AG04450 (cell line): ENCODE results near the gene ICAM4. TPM values are rescaled to one million over a fixed set of nuclear protein-coding genes. Genes with fewer than 3 reads are reported as not detected.

Source experiments
- CTCF ChIA-PET: fragments of 300-600, 350-600 bp; formaldehyde crosslinking; extraction: SDS; loops from one replicate; lab custom pipeline; 2022; ENCODE audit warnings: antibody characterized with exemption, inconsistent platforms; lab: Charles Lee
- POLR2A ChIA-PET: fragments of 350-600 bp; formaldehyde crosslinking; extraction: SDS; loops from one replicate; lab custom pipeline; 2021; ENCODE audit warnings: antibody characterized with exemption, inconsistent platforms; lab: Yijun Ruan, JAX
- DNase-seq: peaks from one replicate; pipeline ENCODE4 v3.0.0-alpha.2; 2011; ENCODE audit warnings: low read depth, low spot score
- H3K27ac ChIP-seq: one replicate; pipeline ENCODE4 v1.5.1; 2012; ENCODE audit warnings: low read depth, low read length, control low read depth
- H3K27me3 ChIP-seq: one replicate; pipeline ENCODE4 v1.6.0; 2012; ENCODE audit warnings: low read length; ENCODE audit not compliant: control insufficient read depth, insufficient read depth
- H3K4me3 ChIP-seq: 2 replicates; pipeline ENCODE4 v1.5.1; 2011; ENCODE audit warnings: mild to moderate bottlenecking, low read depth, low read length, control low read depth
- H3K9me3 ChIP-seq: 2 replicates; pipeline ENCODE4 v1.5.1; 2012; ENCODE audit warnings: low read length; ENCODE audit not compliant: control insufficient read depth, insufficient read depth
- polyA plus RNA-seq: library from polyadenylated mRNA; depleted of rRNA; stranded (reverse); fragments of >200 nt; gene quantifications from 2 replicates; pipeline ENCODE4 v1.2.3, GENCODE V29; 2011
- TF ChIP-seq, protein P1 (sequence below): IDR thresholded peaks from 2 replicates; pipeline ENCODE4 v1.5.1; 2011; ENCODE audit warnings: low read depth, low read length, control low read depth, inconsistent platforms

Gene ICAM4
- polyA plus RNA-seq, 1 experiment = 2.5 TPM

DNA sequence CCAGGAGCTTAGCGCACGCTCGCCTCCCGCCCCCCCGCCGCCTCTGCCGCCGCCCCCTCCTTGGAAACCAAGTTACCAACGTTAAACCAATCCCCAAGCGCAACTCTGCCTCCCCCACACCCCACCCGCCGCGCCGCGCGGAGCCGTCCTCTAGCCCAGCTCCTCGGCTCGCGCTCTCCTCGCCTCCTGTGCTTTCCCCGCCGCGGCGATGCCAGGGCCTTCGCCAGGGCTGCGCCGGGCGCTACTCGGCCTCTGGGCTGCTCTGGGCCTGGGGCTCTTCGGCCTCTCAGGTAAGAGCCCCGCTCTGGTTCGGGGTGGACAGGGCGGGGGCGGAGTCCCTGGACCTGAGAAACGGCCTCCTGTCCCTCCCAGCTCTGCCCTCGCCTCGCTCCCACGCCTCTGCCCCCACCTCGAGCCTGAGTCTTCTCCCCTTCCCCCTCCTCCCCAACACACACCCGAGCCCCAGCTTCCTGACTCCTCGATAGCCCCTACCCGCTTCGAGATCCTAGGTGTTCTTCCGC is 3.1 kb downstream of the ICAM4 start, which contains the start of gene ICAM5:
Gene ICAM5, plus strand, starts transcription at position 117 of the 521 bp plus-strand sequence. Its CDS starts 92 bp downstream, at position 209.
- ChIA-PET POLR2A (interaction anchor here (0.5 to 4.1 kb wide), 9 partner anchors 9 to 862 kb away, joined by 3 to 25 read pairs (median 5); partner anchors contain the start of genes ICAM1 and RAVER1), CTCF (interaction anchor here (0.7 to 1.8 kb wide), 3 partner anchors 12 to 101 kb away, joined by 3 to 4 read pairs (median 3); no protein-coding TSS in a partner anchor)
- Histone ChIP-seq H3K27me3 (peaks cover 3% of the 10 kb centered on the region), H3K4me3 (peak within 1 kb of the TSS; percentile 63), H3K27ac (peak within 1 kb of the TSS; percentile 31), H3K9me3 (peaks cover 23% of the 10 kb centered on the region)
- TF ChIP-seq, protein P1, sequence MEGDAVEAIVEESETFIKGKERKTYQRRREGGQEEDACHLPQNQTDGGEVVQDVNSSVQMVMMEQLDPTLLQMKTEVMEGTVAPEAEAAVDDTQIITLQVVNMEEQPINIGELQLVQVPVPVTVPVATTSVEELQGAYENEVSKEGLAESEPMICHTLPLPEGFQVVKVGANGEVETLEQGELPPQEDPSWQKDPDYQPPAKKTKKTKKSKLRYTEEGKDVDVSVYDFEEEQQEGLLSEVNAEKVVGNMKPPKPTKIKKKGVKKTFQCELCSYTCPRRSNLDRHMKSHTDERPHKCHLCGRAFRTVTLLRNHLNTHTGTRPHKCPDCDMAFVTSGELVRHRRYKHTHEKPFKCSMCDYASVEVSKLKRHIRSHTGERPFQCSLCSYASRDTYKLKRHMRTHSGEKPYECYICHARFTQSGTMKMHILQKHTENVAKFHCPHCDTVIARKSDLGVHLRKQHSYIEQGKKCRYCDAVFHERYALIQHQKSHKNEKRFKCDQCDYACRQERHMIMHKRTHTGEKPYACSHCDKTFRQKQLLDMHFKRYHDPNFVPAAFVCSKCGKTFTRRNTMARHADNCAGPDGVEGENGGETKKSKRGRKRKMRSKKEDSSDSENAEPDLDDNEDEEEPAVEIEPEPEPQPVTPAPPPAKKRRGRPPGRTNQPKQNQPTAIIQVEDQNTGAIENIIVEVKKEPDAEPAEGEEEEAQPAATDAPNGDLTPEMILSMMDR = no peak
- no peak for DNase-seq

DNA sequence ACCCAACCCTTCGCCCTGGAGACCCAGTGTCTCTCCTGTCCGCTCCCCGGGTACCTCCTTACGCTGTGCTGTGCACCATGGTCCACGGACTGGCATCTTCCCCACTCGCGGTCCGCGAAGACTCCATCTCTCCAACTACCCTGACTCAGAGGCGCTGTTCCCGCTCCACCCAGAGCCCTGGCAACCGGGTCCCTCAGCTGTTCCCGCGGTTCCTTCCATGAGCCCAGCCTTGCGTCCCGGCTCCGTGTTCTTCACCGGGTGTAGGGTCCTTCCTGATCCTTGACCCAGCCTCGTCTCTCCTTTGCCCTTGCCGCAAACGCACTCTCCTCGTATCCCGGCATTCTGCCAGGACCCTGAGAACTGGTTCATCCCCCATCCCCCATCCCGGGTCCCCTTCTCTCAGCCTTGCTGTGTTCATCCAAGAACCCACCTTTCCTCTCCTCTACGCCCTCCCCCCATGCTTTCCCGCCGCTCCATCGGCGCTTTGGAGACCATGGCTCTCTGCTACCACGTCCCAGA is 3.7 kb downstream of the ICAM4 start:
- Histone ChIP-seq H3K9me3 (peaks cover 23% of the 10 kb centered on the region), H3K4me3 (peak overlapping the region; percentile 63), H3K27ac (no peak overlapping the region), H3K27me3 (peaks cover 8% of the 10 kb centered on the region)
- ChIA-PET POLR2A (interaction anchor here (1.0 to 4.1 kb wide), 4 partner anchors 10 to 43 kb away, joined by 3 to 25 read pairs (median 11); partner anchors contain the start of genes ICAM1 and RAVER1), CTCF (interaction anchor here (1.5 kb wide), 1 partner anchor 100 kb away, joined by 3 read pairs; no protein-coding TSS in a partner anchor)
- TF ChIP-seq, protein P1 = no peak
- DNase-seq = no peak

DNA sequence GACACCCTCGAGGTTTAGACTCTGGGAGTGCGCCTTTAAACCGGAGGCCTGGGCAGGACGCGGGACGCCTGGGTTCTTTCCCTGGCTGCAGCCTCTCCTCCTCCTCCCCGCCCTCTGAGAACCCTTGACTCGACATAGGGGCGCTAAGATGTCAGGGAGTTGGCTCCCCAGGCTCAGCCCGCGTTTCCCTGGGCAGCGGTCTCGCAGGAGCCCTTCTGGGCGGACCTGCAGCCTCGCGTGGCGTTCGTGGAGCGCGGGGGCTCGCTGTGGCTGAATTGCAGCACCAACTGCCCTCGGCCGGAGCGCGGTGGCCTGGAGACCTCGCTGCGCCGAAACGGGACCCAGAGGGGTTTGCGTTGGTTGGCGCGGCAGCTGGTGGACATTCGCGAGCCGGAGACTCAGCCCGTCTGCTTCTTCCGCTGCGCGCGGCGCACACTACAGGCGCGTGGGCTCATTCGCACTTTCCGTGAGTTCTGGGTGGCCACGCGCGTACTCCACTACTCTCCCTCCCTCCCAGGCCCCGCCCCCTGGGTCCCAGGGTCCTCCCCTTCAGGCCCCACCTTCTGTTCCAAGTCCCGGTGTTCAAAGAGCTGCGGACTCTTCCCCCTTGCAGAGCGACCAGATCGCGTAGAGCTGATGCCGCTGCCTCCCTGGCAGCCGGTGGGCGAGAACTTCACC is 4.3 kb downstream of the ICAM4 start:
- H3K27me3 ChIP-seq = peaks cover 8% of the 10 kb centered on the region
- TF ChIP-seq, protein P1 = no peak
- H3K4me3 ChIP-seq = peak overlapping the region; percentile 63
- POLR2A ChIA-PET = interaction anchor here (0.6 to 4.1 kb wide), 7 partner anchors 10 to 130 kb away, joined by 3 to 25 read pairs (median 5); partner anchors contain the start of genes ICAM1 and RAVER1
- peaks cover 23% of the 10 kb centered on the region for H3K9me3 ChIP-seq
- no peak for DNase-seq
- CTCF ChIA-PET = interaction anchor here (0.5 to 1.1 kb wide), 6 partner anchors 14 to 326 kb away, joined by 3 to 6 read pairs (median 5); no protein-coding TSS in a partner anchor
- no peak overlapping the region for H3K27ac ChIP-seq

DNA sequence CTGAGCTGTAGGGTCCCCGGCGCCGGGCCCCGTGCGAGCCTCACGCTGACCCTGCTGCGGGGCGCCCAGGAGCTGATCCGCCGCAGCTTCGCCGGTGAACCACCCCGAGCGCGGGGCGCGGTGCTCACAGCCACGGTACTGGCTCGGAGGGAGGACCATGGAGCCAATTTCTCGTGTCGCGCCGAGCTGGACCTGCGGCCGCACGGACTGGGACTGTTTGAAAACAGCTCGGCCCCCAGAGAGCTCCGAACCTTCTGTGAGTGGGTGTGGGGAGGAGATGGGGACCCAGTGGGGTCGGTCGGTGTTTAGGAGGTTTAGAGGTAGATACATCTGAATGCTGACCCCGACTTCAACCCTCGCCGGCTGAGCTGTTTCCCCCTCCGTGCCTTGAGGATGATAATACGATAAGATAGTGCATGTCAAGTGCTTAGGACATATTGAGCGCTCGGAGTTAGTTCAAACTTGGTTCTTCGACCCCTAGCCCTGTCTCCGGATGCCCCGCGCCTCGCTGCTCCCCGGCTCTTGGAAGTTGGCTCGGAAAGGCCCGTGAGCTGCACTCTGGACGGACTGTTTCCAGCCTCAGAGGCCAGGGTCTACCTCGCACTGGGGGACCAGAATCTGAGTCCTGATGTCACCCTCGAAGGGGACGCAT is 4.9 kb downstream of the ICAM4 start:
- POLR2A ChIA-PET = interaction anchor here (0.6 to 4.1 kb wide), 7 partner anchors 10 to 129 kb away, joined by 3 to 25 read pairs (median 5); partner anchors contain the start of genes ICAM1 and RAVER1
- DNase-seq = no peak
- Histone ChIP-seq H3K9me3 (peaks cover 24% of the 10 kb centered on the region), H3K27me3 (peaks cover 8% of the 10 kb centered on the region), H3K4me3 (peak overlapping the region; percentile 63), H3K27ac (peak overlapping the region; percentile 11)
- TF ChIP-seq, protein P1 = no peak
- CTCF ChIA-PET = interaction anchor here (0.5 to 1.1 kb wide), 6 partner anchors 15 to 327 kb away, joined by 3 to 6 read pairs (median 5); no protein-coding TSS in a partner anchor
